HG03025 (cell line): Measurements from ENCODE around the gene DNAJC30.
"Not testable (repeated sequence)": the region's sequence is repeated elsewhere in the genome, so short reads cannot be mapped to it uniquely, and the experiment has no call there.

ENCODE experiments used
- ATAC-seq: cut with Tn5 transposase; IDR thresholded peaks from one replicate; pipeline ENCODE4 v1.9.1; 2021; ENCODE audit warnings: mild to moderate bottlenecking, moderate library complexity; ENCODE audit not compliant: unreplicated experiment, low FRiP score

Gene DNAJC30

DNA sequence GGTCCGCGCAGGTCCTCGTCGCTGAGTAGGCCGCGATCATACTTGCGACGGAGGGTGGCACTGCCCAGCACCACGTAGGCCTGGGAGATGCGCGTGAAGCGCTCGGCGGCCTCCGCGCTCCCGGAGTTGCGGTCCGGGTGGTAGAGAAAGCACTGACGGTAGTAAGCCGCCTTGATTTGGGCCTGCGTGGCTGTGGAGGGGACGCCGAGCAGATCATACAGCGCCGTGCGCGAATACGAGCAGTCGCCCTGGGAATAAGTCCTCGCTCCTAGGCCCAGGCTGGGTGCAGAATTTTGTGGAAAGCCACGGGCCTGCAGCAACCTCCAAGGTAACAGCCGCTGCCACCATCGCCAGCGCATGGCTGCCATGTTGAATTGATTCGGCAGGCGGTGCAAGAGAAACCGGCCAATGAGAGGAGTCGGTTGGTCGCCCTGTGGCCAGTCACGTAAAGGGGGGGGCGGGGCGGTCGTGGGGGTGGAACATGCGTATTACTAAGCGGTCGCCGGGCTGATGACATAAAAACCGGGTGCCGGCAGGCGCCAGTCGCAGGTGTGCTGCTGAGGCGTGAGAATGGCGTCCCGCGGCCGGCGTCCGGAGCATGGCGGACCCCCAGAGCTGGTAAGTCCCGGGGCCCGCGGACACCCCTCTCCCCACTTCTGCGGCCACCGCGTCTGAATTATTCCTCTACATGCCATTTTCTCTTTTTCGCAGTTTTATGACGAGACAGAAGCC lies at the start of gene DNAJC30, which contains the start of gene BUD23:
DNAJC30 (minus strand) TSS at position 398 of the 732 bp plus-strand sequence; CDS start at position 368, 30 bp downstream.
BUD23 (plus strand) TSS at position 542 of the 732 bp plus-strand sequence; CDS start at position 571, 29 bp downstream.
- peak; percentile 83 for ATAC-seq

DNA sequence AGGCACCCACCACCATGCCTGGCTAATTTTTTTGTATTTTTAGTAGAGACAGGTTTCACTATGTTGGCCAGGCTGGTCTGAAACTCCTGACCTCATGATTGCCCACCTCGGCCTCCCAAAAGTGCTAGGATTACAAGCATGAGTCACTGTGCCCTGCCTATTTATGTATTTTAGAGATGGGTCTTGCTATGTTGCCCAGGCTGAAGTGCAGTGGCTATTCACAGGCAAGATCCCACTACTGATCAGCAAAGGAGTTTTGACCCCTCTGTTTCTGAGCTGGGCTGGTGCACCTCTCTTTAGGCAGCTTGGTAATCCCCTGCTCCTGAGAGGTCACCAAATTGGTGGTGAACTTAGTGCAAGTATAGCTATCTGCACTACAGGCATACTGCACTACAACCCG lies 49.1 kb upstream of the DNAJC30 start:
- ATAC-seq: no peak

DNA sequence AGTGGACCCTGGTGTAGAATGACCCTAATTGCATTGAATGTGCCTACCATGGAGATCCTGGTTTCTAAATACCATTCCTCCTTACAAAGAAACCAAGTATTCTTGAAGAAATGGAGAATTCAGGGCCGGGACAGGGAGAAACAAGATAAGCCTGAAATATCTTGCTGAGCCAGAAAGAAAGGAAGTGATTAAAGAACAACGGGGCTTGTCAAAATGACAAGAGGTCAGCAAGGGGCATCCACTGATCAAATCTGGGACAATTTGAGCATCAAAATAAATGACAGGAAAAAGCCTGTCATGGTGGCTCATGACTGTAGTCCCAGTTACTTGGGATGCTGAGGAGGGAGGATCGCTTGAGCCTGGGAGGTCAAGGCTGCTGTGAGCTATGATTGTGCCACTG lies 47.2 kb upstream of the DNAJC30 start:
- no peak for ATAC-seq

DNA sequence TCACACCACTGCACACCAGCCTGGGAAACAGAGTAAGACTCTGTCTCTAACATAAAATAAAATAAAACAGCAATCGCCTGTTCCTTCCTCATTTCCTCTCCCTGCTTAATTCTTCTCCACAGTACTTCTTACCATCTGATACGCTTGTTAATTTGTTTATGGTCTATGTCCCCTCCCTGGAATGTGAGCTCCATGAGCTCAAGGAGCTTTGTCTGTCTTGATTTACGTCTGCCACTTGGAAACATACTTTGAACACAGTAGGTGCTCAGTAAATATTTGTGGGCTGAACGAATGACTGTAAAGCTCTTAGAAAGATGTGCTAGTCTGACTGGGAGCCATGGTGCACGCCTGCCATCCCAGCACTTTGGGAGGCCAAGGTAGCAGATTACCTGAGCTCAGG lies 45.3 kb upstream of the DNAJC30 start:
- no peak for ATAC-seq

- no peak for ATAC-seq
Observed at GRCh38 chr7:73727952-73728351, 44.7 kb upstream of the DNAJC30 start.

GRCh38 chr7:73726083-73726466 lies 42.8 kb upstream of the DNAJC30 start:
- ATAC-seq: peak; percentile 28

- no peak for ATAC-seq
Observed at GRCh38 chr7:73723813-73724212, 40.6 kb upstream of the DNAJC30 start.

DNA sequence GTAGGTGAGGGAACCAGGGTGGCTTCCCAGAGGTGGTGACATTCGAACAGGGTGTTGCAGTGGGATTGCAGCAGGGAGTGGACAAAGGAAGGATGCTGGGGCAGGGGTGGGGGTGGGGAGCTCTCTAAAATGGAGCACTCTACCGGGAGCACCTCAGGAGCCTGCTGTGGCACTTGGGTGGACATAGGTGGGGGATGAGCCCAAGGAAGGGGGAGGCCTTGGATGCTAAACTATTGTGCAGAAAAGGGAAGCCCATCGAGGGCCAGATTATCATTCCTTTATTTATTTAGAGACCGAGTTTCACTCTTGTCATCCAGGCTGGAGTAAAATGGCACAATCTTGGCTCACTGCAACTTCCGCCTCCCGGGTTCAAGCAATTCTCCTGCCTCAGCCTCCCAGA lies 39.5 kb upstream of the DNAJC30 start:
- ATAC-seq: no peak

GRCh38 chr7:73722182-73722581 lies 38.9 kb upstream of the DNAJC30 start:
- ATAC-seq: not testable (repeated sequence)

- no peak for ATAC-seq
Observed at GRCh38 chr7:73721377-73721817, 38.1 kb upstream of the DNAJC30 start.

GRCh38 chr7:73720443-73720842 lies 37.2 kb upstream of the DNAJC30 start:
- ATAC-seq: not testable (repeated sequence)

DNA sequence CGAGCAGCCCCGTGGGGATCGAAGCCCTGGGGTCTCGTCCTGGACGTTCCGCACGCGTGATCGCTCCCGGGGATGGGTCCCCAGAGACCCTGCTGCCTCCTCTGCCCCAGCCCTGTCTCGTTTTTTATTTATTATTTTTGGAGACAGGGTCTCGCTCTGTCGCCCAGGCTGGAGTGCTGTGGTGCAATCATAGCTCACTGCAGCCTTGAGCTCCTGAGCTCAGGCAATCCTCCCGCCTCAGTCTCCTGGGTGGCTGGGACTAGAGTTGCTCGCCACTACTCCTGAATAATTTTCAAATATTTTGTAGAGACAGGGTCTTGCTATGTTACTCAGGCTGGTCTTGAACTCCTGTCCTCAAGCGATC lies 36.5 kb upstream of the DNAJC30 start:
- ATAC-seq: no peak

DNA sequence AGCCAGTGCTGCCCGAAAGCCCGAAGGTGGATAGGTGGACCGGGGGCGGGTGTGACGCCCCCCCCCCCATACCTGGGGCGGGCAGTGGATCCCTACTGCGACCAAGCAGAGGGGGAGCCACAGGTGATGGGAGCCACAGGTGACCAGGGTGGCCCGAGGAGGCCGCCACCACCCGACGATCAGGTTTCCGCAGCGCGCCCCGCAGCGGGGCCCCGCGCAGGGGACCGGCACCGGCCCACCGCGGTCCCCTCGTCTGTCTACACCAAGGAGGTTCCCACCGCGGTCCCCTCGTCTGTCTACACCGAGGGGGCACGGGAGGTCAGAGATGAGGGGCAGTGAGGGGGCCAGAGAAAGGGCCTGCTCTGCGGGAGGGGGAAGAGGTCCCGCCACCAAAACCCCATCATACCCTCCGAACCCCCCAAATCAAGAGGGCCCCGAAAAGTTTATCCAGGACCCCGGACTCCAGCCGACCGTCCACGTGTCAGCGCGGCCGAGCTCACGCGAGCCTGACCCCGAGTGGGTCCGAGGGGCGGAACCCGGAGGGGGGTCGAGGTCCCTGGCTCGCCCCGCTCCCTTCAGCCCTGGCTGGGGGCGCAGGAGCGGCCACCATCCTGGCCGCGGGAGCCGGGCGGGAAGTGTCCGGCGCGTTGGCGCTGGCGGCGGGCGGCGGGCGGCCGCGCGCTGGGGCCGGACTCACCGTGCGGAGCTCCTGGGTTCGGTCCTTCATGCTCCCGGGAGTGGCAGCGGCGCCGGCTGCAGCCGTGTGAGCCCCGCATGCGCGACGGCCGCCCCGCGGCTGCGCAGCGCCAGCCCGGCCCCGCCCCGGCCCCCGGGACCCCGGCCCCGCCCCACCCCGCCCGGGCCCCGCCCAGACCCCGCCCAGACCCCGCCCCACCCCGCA lies 35.9 kb upstream of the DNAJC30 start, which contains the start of gene STX1A:
STX1A (minus strand) TSS at position 765 of the 901 bp plus-strand sequence; CDS start at position 727, 38 bp downstream.
- ATAC-seq: peak; percentile 38

DNA sequence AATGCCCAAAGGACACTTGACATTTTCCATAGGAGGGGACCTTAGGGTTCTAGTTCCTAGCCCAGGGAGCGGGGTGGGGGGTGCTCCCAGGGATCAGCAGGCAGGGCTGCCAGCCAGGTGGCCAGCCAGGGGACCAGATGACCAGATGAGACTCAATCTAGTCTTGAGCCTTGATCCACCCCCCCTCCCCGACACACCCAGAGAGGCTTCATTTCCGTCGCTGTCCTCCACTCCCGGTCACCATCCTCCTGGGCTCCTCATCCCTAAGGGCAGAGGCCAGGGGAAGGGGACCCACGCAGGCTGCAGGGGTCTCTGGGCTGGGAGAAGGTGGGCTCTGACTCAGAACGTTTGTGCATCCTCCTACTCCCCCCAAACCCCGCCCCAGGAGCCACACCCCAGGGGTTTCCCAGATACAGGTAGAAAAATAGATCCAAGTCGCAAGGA lies 35.2 kb upstream of the DNAJC30 start:
- ATAC-seq: no peak

- ATAC-seq: no peak
Observed at GRCh38 chr7:73717991-73718405, 34.7 kb upstream of the DNAJC30 start.

GRCh38 chr7:73717025-73717807 lies 34.0 kb upstream of the DNAJC30 start:
- ATAC-seq: no peak

DNA sequence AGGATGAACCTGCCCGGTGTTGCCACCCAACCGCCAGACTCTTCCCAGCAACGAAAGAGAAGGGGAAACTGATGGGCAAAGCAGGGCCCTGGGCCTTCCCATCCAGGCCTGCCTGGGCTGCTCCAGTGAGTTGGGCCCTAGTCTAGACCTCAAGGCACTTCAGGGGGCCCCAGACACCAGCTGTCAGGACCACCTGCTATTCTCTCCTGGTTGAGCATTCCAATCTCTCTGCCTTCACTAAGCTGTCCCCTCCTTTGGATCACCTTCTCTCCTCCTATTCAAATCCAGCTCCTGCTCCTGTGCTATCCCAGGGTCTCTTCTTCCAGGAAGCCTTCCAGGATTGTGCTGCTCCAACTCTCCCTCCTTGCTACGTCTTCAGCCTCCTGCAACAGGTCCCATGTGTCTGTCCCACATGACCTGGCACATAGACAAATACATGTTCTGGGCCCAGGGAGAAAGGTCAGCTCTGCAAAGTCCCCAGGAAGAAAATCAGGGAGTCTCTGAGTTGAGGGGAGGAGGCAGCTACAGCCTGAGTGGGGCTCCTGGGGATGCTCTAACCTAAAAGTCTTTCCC lies 33.2 kb upstream of the DNAJC30 start:
- no peak for ATAC-seq

- no peak for ATAC-seq
Observed at GRCh38 chr7:73715648-73716317, 32.5 kb upstream of the DNAJC30 start.

- ATAC-seq: not testable (repeated sequence)
Observed at GRCh38 chr7:73713319-73713718, 30.1 kb upstream of the DNAJC30 start.

DNA sequence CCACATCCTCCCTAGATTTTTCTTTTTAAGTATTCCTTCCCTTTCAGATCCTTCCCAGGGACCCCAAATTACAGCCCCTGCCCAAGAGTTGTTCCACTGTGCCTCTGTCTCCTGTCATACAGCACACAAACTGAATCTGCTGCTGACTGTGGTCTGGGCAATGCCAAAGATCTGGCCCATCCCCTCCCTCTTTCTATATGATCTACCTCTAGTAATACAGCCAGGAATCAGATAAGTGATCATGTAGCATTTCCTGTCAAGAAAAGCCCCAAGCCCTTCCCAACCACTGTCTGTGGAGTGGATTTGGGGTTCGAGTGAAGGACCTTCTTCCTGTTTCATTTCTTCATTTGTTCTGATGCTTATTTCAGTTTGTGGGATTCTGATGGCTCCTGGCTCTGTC lies 29.5 kb upstream of the DNAJC30 start:
- ATAC-seq: no peak
